Amygdala (tissue), 56 donors: ENCODE measurements around the gene SLC34A3.
A peak's percentile ranks its signal among the peaks of the same experiment; 100 is the strongest.

Source experiments
- DNase-seq, 56 donors: peaks; one replicate each; lab custom pipeline; 2025; lab: John Stamatoyannopoulos, UW

The SLC34A3 gene

DNA sequence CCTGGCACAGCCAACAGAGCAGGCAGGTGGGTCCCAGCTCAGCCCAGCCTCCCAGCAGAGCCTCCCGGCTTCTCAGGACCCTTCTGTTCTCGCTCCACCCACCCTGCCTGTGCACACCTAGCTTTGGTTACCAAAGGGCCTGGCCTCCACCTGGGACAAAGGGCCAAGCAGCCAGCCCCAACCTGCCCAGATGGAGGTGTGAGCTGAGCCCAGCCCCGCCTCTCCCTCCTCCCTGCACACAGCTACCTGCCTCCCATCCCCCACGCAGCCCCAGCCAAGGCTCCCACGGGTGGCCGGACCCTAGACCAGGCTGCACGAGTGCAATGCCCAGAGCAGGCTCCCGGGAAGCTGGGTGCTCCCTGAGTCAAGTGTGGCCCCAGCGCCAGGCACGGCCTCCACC is 35.8 kb upstream of the SLC34A3 start:
- no peak for DNase-seq

DNA sequence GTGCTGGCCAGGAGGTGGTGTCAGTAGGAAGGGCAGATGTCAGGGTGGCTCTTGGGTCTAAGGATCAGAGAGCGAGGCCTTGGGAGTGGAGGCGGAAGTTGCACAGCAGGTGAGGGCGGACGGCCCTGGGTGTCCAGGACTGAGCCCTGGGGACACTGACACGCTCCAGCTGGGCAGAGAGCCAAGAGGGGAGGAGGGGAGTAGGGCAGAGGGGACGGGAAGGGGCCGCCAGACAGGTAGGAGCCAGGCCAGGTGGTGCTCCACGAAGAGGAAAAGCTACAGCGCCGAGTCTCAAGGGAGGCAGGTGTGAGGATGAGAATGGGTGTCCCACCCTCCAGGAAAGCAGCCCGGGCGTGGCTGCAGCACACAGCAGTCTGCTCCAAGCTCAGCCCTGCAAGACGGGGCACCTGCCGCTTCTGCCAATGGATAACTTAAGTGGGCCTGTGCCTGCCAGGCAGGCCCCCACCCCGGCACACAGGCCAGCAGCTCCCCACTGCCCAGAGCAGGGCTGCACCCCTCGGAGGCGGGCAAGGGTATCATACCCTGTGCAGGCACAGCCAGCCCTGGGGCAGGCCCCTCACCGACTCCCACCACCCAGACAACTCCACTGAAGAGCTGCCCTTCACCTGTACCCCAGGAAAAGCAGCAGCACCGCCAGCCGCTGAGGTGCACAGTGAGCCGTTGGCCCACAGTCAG is 35.0 kb upstream of the SLC34A3 start:
- peak in 2 of 56 donors; percentile 29 to 32 for DNase-seq

DNA sequence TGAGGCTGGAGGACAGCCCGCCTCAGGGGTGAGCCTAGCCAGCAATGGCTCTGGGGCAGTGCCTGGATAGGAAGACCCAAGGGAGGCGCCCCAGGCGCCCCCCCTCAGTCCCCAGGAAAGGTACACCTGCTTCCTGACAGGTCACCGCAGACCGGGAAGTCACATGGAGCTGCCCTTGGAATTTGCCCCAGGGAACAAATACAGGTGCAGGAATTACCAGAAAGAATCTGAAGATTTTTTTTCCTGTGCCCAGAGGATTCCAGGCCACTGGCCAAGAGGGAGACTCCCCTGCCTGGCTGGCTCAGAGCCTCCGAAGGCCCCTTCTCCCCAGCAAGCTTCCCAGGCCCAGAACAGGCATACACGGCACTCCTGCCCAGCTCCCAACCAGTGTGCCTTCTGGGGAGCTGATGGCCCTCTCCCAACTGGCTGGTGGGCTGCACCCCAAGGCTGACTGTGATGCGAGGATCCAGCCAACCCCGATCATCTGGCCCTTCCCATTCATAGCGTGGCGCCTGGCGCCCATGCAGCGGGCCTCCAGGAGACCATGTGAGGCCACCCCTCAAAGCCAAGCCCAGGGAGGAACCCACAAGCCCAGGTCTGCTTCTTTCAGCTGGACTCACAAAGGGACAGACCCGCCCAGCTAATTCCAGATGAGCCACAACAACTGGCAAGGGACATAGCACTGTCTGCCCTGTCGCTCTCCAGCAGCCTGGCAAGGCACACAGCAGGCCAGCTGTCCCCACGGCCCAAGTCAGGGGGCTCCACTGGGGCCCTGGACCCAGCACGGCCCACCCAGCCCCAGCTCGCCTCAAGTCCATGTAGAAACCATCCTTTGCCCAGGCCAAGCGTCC is 32.4 kb upstream of the SLC34A3 start:
- peak in 7 of 56 donors; percentile 9 to 57 (median 27) for DNase-seq

DNA sequence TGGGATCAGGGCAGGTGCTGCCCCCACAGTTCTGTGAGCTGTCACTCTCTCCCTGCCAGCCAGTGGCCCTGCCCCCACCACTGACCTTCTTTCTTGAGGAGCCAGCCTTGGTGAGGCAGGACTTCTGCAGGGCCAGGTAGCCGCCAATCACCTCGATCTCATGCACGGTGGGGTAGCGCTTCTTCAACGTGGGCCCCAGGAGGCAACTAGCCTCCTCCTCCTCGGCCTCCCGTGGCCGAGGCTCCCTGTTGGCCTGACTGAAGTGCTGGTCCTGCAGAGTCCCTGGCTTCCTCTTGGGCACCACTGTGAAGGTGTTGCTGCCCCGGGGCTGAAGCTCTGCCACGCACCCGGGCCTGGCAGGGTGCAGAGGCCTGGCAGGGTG is 31.8 kb upstream of the SLC34A3 start:
- DNase-seq: no peak

DNA sequence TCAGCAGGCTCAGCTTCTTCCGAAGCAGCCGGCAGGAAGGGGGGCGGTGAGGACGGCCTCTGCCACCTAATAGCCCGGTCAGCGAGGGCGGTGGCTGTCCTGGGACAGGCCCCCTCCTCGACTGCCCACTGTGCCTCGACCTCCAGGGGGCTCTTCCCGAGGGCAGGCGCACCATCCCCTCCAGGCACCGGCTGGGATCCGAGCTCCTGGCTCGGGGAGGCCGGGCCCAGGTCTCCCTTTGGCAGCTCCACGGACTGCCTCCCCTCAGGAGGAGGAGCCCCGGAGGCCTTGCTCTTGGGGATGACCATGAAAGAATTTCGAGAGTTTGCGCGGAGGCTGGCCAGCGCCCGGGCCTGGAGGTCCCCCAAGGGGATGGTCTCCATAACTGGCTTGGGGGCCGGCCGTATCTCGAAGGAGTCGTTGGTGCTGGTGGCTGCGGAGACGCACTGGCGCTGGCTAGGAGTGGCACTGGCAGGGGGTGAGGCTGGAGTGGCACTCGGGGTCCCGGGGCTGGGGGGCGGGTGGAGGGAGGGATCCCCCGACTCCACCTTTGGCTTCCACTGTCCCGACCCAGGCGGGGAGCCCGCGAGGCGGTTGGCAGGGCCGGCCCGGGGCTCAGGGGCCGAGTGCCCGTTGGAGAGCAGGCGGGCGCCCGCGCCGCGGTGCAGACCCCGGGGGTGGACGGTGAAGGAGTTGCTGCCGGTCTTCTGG is 31.1 kb upstream of the SLC34A3 start:
- DNase-seq: no peak

DNA sequence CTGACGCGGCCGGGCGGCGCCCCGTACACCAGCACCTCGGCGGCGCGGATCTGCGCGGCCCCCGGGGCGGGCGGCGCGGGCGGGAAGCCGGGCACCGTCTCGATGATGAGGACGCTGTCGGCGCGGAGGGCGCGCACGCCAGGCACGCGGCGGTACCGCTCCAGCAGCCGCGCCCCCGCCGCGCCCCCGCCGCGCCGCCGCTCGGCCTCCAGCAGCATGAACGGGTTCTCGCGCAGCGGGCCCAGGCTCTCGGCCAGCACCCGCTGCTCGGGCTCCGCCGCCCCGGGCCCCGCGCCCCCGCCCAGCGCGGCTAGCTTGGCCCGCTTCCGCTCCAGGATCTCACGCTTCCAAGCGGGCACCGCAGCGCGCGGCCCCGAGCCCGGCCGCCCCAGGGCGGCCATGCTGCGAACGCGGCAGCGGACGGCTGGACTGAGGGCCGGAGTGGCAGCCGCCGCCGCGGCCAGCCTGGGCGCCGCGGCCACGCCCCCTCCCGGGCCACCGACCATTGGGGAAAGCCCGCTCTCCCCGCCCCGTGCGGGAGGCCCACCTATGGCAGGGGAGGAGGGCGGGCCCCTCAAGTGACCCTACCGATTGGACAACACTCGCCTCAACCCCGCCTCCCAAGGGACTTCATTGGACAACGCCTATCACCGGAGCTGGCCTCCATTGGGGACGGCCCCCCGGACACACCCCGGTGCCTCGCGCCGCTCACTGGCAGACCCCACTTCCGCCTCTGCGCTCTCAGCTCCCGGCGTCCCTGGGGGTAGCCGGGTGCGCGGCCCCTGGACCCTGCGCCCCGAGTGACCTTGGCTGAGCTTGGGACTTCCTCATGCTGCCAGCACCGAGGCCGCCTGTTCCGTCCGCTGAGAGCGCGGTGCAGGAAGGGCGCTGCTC is 30.1 kb upstream of the SLC34A3 start, which contains the start of gene TPRN:
Gene TPRN (minus strand): TSS at position 431 of the 894 bp plus-strand sequence. CDS start 30 bp downstream, at position 401.
- peak; percentile 41 to 100 (median 98) for DNase-seq

DNA sequence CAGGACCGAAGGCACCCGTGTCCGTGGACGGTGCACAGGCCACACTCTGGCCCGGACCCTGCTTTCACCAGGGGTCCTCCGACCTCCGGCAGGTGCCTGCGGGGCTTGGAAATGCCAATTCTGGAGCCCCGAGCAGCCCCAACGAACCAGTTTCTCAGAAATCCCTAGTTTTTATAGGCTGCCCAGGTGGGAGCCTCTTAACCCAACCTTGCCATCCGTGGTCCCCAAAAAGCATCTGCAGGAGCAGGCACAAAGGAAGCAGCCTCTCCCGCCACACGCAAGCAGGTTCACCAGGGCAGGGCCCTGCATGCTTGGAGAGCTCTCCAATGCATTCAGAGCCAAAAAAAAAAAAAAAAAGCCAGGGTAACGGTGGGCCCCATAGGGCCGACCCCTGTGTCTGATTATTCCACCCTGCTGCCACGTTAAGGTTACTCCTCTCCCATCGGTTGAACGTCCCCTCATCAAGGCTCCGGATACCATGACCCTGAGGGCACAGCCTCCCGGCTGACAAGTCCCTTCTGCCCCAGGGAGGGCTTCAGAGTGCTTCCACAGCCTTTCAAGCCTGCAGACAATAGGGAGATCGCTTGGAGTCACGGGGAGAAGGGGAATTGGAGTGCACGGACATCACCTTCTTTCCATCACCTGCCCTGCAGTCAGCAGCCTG is 29.4 kb upstream of the SLC34A3 start:
- no peak for DNase-seq

DNA sequence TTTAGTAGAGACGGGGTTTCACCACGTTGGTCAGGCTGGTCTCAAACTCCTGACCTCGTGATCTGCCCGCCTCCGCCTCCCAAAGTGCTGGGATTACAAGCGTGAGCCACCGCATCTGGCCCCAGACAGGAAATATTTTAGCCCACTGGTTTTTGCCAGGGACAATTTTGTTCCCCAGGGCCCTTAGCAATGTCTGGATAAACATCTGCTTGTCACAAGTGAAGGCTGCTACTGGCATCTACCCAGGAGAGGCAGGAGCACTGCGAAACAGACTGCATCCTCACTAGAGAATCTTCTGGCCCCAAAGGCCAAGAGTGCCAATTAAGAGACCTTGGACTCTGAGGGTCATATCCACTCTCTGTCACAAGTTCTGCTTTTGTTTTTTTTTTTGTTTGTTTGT is 27.7 kb upstream of the SLC34A3 start:
- DNase-seq: no peak

DNA sequence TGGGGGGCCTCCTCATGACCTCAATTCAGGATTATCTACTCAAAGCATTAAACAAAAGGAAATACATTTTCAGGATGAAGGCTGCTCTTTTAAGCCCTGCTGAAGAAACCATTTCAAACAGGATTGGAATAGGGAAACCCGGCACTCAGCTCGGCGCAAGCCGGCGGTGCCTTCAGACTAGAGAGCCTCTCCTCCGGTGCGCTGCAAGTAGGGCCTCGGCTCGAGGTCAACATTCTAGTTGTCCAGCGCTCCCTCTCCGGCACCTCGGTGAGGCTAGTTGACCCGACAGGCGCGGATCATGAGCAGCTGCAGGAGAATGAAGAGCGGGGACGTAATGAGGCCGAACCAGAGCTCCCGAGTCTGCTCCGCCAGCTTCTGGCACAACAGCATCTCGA is 26.0 kb upstream of the SLC34A3 start:
- no peak for DNase-seq

DNA sequence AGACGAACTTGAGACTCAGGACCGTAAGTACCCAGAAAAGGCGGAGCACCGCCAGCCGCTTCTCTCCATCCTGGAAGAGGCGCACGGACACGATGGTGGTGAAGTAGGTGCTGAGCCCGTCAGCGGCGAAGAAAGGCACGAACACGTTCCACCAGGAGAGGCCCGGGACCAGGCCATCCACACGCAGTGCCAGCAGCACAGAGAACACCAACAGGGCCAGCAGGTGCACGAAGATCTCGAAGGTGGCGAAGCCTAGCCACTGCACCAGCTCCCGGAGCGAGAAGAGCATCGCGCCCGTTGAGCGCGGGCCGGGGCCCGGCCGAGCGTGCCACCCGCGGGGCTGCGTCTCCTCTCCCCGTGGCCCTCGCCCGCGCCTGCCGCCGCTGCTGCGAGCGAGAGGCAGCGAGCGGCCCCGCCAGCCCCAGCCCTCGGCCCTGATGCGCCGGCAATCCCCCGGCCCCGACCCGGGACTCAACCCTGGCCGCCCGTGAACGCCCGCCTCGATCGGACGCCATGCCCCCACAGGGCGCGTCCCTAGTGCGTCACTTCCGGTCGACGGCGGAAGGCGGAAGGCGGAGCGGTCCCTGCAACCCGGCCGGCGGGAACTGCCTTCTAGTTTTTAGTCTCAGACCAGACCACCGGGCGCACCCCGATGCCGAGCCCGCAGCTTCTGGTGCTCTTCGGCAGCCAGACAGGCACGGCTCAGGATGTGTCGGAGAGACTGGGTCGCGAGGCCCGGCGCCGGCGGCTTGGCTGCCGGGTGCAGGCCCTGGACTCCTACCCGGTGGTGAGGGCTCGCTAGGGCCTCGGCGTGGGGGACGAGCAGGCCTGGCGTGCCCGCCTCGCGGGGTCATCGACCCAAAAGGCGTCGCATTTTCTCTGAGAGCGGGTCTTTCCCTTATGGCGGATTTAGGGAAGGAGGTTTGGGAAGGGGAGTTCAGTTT is 25.3 kb upstream of the SLC34A3 start, which contains the start of the genes NDOR1 and TMEM203:
Gene NDOR1 (plus strand): TSS at position 575 of the 944 bp plus-strand sequence. CDS start 78 bp downstream, at position 653.
Gene TMEM203 (minus strand): TSS at position 523 of the 944 bp plus-strand sequence. CDS start 234 bp downstream, at position 289.
- DNase-seq: peak; percentile 32 to 96 (median 85)

DNA sequence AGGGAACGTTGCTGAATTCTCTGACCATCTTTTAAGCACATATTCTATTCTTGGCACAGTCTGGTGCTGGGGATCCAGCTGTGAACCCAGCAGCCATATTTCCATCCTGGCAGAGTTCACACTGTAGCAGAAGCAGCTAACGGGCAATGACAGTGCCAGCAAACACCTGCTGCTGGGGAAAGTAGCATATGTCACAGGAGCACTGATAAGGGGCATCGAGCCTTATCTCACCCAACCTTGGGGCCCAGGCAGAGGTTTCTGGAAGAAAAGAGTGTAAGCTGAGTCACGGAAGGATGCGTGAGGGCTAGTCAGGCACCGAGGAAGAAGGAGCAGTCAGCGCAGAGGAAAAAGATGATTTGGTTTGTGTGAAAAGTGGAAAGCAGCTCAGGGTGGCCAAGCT is 24.1 kb upstream of the SLC34A3 start:
- DNase-seq: no peak

DNA sequence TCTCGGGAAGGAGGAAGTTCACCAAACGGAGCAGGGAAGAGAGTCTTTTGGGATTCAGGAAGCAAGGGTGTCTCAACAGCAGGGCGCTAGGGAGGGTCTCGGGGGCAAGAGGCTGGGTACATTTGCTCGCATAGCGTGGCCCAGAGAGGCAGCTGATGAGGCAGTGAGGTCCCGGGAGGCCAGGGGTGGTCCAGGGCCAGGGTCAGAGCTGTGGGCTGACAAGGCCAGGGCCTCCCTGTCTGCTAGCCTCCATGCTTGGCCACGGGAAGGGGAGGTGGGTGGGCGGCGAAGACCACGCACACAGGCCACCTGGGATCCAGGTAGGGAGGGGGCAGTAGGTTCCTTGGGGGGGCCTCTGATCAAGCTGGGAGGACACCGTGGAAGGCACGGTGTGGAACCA is 19.2 kb upstream of the SLC34A3 start:
- no peak for DNase-seq

DNA sequence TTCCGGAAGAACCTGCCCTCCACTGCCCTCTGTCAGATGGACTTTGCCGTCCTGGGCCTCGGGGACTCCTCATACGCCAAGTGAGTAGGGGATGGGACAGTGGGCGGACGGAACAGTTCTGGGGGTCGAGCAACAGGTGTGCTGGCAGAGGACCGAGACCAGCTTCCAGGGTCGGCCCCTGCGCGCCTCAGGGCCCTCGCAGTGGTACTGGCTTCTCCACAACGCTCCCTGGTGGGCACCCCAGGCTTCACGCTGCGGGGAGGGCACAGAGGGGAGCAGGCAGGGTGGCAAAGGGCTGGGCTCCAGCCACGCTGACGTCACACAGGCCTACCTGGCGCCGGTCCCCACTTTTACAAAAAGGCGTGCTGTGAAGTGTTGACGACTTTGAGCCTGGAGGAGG is 18.2 kb upstream of the SLC34A3 start:
- DNase-seq: no peak

DNA sequence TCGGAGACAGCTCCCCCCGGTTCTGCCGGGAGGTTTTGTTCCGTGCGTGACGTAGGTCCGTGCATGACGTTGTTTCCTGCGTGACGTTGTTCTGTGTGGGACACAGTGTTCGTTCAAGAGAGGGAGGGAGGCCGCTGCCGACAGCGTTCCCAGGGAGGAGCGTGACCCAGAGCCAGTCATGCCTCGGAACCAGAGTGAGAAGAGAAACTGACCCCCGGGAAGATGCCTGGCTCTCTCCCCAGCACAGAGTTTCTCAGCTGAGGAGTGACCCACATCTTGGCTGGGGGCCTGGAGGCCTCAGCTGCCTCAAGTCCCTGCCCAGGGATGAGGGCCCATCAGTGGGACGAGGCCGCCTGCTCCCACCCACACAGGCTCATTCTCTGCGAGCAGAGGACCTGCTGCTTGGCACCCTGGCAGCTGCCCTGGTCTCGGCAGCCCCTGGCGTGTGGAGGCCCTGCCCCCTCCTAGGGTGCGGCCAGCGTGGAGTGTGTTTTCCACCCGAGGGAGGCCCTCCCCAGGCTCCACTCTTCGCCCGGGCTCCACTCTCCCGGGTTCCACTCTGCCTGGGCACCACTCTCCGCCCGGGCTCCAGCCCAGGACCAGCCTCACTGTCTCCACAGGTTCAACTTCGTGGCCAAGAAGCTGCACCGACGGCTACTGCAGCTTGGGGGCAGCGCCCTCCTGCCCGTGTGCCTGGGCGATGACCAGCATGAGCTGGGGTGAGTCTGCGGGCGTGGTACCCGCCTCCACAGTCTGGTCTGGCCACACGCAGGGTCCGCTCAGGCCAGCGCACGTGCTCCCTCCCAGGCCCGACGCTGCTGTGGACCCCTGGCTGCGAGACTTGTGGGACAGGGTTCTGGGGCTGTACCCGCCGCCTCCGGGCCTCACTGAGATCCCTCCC is 17.3 kb upstream of the SLC34A3 start:
- DNase-seq: peak in 14 of 56 donors; percentile 22 to 81 (median 48)

DNA sequence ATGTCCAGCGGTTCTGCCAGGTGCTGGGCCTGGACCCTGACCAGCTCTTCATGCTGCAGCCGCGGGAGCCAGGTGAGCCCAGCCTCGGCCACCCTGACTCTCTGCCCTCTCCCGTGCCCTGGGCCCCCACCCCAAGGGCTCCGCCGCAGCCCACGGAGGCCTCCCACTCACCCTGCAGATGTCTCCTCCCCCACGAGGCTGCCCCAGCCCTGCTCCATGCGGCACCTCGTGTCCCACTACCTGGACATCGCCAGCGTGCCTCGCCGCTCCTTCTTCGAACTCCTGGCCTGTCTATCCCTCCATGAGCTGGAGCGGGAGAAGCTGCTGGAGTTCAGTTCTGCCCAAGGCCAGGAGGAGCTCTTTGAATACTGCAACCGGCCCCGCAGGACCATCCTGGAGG is 16.1 kb upstream of the SLC34A3 start:
- no peak for DNase-seq

DNA sequence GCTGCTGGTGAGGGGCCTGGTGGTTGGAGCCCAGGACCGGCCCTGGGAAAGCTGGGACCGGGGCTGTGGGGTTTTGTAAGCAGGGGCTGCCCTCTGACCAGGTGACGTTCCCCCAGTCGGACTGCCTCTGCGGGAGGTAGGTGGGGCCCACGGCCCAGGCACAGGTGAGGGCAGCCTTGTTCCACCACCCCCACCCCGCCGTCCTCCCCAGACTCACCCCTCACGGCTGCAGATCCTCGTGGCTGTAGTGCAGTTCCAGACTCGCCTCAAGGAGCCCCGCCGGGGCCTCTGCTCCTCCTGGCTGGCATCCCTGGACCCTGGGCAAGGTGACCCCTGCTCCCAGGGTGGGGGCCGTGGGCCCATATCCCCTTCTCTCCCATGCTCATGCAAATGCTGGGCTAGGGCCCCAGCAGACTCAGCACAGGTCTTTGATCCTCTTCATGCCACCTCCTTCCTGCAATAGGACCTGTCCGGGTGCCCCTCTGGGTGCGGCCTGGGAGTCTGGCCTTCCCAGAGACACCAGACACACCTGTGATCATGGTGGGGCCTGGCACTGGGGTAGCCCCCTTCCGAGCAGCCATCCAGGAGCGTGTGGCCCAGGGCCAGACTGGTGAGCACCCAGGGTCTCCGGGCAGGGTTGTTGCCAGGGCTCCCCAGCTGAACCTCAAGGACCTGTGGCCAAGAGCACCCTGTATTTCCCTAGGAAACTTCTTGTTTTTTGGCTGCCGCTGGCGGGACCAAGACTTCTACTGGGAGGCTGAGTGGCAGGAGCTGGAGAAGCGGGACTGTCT is 15.3 kb upstream of the SLC34A3 start:
- no peak for DNase-seq
